Breast epithelium (tissue), 3 donors: ENCODE results near the gene BZW2.

Source experiments
- CTCF ChIP-seq, 3 donors: fragments of 450-650 bp; IDR thresholded peaks; one replicate each; pipeline ENCODE4 v1.5.1; 2016 to 2017; ENCODE audit warnings: antibody characterized with exemption in 3 of 3, mild to moderate bottlenecking in 3 of 3, moderate library complexity in 3 of 3
- POLR2A ChIP-seq: fragments of 450-650 bp; IDR thresholded peaks from one replicate; pipeline ENCODE4 v1.6.1; 2016; ENCODE audit warnings: antibody characterized with exemption, mild to moderate bottlenecking, moderate library complexity
- POLR2AphosphoS5 ChIP-seq, 3 donors: sonication (generic); formaldehyde crosslinking; IDR thresholded peaks; one replicate each; pipeline ENCODE4 v1.6.1; 2017; ENCODE audit warnings: antibody characterized with exemption in 3 of 3

GRCh38 chr7:16647435-16647960 lies 1.5 kb downstream of the BZW2 start:
- TF ChIP-seq POLR2A: no peak
- TF ChIP-seq POLR2AphosphoS5 (IDR thresholded peaks at IDR 0.05): no peak
- TF ChIP-seq CTCF (IDR thresholded peaks at IDR 0.05): no peak
